K562 (cell line): ENCODE measurements around the gene USHBP1. TPM values are rescaled to one million over a fixed set of nuclear protein-coding genes. Genes with fewer than 3 reads are reported as not detected.

Source experiments
- CHD1 ChIP-seq: fragments of 200-600 bp; sonication (generic); IDR thresholded peaks from one replicate; pipeline ENCODE4 v1.6.1; 2012; ENCODE audit warnings: mild to moderate bottlenecking, moderate library complexity, low read length, inconsistent platforms
- ESRRA ChIP-seq: fragments of 450-650 bp; IDR thresholded peaks from 2 replicates; pipeline ENCODE4 v1.6.1; 2014; ENCODE audit warnings: low read depth, mild to moderate bottlenecking, moderate library complexity, borderline replicate concordance
- HDGF ChIP-seq: fragments of 450-650 bp; IDR thresholded peaks from 2 replicates; pipeline ENCODE4 v1.6.1; 2016
- HMG20A ChIP-seq: fragments of 450-650 bp; formaldehyde crosslinking; conservative IDR thresholded peaks from 2 replicates; pipeline ENCODE4 v1.4.0; 2020; ENCODE audit warnings: mild to moderate bottlenecking, mixed read lengths
- ILF3 ChIP-seq: fragments of 450-650 bp; IDR thresholded peaks from 2 replicates; pipeline ENCODE4 v1.6.1; 2018; ENCODE audit warnings: antibody characterized with exemption, mild to moderate bottlenecking, moderate library complexity, borderline replicate concordance
- MTF1 ChIP-seq: fragments of 250-450 bp; sonication (Bioruptor Pico); IDR thresholded peaks from 2 replicates; pipeline ENCODE4 v1.9.0; 2021; ENCODE audit warnings: moderate library complexity, mild to moderate bottlenecking, inconsistent platforms, borderline replicate concordance
- NFIX ChIP-seq: fragments of 250-450 bp; sonication (Bioruptor Pico); IDR thresholded peaks from 2 replicates; pipeline ENCODE4 v1.4.0; 2020; ENCODE audit warnings: low read depth, mild to moderate bottlenecking, moderate library complexity
- POLR2A ChIP-seq: fragments of 450-650 bp; conservative IDR thresholded peaks from 2 replicates; pipeline ENCODE4 v1.6.1; 2016
- POLR2AphosphoS5 ChIP-seq: IDR thresholded peaks from 2 replicates; pipeline ENCODE4 v1.6.1; 2011; ENCODE audit warnings: mild to moderate bottlenecking, low read depth, low read length, moderate library complexity; ENCODE audit not compliant: control insufficient read depth, insufficient read depth
- RBM25 ChIP-seq: fragments of 200-400 bp; formaldehyde crosslinking; IDR thresholded peaks from 2 replicates; pipeline ENCODE4 v1.6.1; 2018; ENCODE audit warnings: low read length, low read depth, moderate library complexity; ENCODE audit not compliant: severe bottlenecking
- RNF2 ChIP-seq: sonication (generic); IDR thresholded peaks from 2 replicates; pipeline ENCODE4 v1.6.1; 2016
- SMARCA5 ChIP-seq: fragments of 450-650 bp; IDR thresholded peaks from 2 replicates; pipeline ENCODE4 v1.6.1; 2016
- TBL1XR1 ChIP-seq, 2 experiments: IDR thresholded peaks; 2 replicates each; pipeline ENCODE4 v1.6.1; 2012; ENCODE audit warnings: improper control_type of control experiment in 2 of 2, low read length in 2 of 2, mild to moderate bottlenecking in 1 of 2
- polyA plus RNA-seq, 8 experiments: library from polyadenylated mRNA; depleted of rRNA in 4 of 8; stranded (reverse) in 5 of 8; unstranded in 3 of 8; fragments of >200 nt; fragmentation: Nextera tagmentation in 2 of 8; fragmentation: Illumina TruSeq in 1 of 8; extraction: Ambion mirVana in 2 of 8; extraction: Trizol in 1 of 8; gene quantifications; 2 replicates each; pipeline versions ENCODE4 v1.2.1 to v1.2.3, GENCODE V29; 2011 to 2014; ENCODE audit warnings: inconsistent platforms in 1 of 8, missing spikeins in 1 of 8
- total RNA-seq, 7 experiments: library from RNA; depleted of rRNA in 6 of 7; stranded (reverse); fragments of >200 nt in 6 of 7; fragmentation: Illumina TruSeq in 2 of 7; extraction: Trizol in 2 of 7; gene quantifications; 2 replicates each; pipeline versions ENCODE4 v1.2.1 to v1.2.3, GENCODE V29; 2011 to 2021; ENCODE audit warnings: low replicate concordance in 1 of 7
- TF ChIP-seq, protein P1 (sequence below): sonication (generic); formaldehyde crosslinking; IDR thresholded peaks from 2 replicates; pipeline ENCODE4 v1.8.0; 2022; ENCODE audit warnings: mild to moderate bottlenecking, low read depth, missing genetic modification reagents
- TF ChIP-seq, protein P2 (sequence below), 2 experiments: fragments of 150-350 bp in 1 of 2; IDR thresholded peaks; 2 replicates each; pipeline ENCODE4 v1.6.1; 2012 to 2016; ENCODE audit warnings: low read depth in 2 of 2, low read length in 2 of 2, mild to moderate bottlenecking in 1 of 2, moderate library complexity in 1 of 2
- TF ChIP-seq, protein P3 (sequence below): fragments of 250-450 bp; sonication (Bioruptor Pico); IDR thresholded peaks from 2 replicates; pipeline ENCODE4 v1.8.0; 2022; ENCODE audit warnings: moderate library complexity, mild to moderate bottlenecking, inconsistent platforms
- TF ChIP-seq, protein P4 (sequence below): IDR thresholded peaks from 3 replicates; pipeline ENCODE4 v1.6.1; 2011; ENCODE audit warnings: borderline replicate concordance, mild to moderate bottlenecking; ENCODE audit not compliant: insufficient read length, insufficient read depth

USHBP1 gene
- total and polyA plus RNA-seq, 9 of the 15 experiments (the other 6 are each of a cell fraction or from before 2014, with no cell fraction given): 0.03 to 0.10 (median 0.05) TPM; not detected in 5

DNA sequence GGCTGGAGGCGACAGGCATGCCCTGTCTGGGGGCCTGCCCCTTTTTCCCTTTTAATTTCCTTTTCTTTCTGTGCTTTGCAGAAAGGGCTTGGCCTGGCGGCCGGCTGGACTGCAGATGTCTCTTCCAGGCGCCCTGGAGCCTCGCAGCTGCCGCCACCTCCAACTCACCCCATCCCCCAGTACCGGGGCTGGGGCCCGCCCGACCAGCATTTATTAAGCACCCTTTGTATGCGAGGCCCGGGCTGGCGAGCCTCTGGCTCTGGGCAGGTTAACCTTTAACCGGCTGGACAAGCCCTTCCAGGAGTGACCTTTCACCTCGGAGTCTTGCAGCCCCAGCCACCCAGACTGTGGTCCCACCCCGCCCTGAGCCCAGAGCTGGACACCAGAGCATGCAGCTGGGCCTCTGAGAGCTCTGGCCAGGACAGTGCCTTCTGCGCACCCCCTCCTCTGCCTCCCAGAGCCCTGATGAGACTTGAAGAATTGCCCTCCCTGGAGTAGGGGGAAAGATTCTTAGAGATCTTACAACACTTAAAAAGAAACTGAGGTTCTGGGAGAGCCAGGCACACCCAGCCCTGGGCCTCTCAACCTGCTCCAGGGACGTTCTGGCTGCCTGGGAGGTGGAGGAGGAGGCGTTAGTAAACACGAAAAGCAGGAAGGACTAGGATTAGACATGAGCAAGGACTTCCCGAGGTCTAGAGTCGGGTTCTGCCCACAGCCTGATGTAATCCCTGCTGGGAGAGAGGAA is 17.7 kb downstream of the USHBP1 start (continued):
- TF ChIP-seq, protein P1, sequence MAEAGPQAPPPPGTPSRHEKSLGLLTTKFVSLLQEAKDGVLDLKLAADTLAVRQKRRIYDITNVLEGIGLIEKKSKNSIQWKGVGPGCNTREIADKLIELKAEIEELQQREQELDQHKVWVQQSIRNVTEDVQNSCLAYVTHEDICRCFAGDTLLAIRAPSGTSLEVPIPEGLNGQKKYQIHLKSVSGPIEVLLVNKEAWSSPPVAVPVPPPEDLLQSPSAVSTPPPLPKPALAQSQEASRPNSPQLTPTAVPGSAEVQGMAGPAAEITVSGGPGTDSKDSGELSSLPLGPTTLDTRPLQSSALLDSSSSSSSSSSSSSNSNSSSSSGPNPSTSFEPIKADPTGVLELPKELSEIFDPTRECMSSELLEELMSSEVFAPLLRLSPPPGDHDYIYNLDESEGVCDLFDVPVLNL (CRISPR knock-in tag): no peak
- TF ChIP-seq RBM25: peak; percentile 57
- no peak for TF ChIP-seq NFIX (CRISPR knock-in tag)
- TF ChIP-seq RNF2: no peak
- no peak for TF ChIP-seq ILF3
- no peak for TF ChIP-seq TBL1XR1 (IDR thresholded peaks at IDR 0.05; ENCODE audit: low read length in 2 of 2)
- TF ChIP-seq, protein P2, sequence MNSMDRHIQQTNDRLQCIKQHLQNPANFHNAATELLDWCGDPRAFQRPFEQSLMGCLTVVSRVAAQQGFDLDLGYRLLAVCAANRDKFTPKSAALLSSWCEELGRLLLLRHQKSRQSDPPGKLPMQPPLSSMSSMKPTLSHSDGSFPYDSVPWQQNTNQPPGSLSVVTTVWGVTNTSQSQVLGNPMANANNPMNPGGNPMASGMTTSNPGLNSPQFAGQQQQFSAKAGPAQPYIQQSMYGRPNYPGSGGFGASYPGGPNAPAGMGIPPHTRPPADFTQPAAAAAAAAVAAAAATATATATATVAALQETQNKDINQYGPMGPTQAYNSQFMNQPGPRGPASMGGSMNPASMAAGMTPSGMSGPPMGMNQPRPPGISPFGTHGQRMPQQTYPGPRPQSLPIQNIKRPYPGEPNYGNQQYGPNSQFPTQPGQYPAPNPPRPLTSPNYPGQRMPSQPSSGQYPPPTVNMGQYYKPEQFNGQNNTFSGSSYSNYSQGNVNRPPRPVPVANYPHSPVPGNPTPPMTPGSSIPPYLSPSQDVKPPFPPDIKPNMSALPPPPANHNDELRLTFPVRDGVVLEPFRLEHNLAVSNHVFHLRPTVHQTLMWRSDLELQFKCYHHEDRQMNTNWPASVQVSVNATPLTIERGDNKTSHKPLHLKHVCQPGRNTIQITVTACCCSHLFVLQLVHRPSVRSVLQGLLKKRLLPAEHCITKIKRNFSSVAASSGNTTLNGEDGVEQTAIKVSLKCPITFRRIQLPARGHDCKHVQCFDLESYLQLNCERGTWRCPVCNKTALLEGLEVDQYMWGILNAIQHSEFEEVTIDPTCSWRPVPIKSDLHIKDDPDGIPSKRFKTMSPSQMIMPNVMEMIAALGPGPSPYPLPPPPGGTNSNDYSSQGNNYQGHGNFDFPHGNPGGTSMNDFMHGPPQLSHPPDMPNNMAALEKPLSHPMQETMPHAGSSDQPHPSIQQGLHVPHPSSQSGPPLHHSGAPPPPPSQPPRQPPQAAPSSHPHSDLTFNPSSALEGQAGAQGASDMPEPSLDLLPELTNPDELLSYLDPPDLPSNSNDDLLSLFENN (IDR thresholded peaks at IDR 0.05; ENCODE audit: low read depth in 2 of 2, low read length in 2 of 2): no peak
- TF ChIP-seq, protein P3, sequence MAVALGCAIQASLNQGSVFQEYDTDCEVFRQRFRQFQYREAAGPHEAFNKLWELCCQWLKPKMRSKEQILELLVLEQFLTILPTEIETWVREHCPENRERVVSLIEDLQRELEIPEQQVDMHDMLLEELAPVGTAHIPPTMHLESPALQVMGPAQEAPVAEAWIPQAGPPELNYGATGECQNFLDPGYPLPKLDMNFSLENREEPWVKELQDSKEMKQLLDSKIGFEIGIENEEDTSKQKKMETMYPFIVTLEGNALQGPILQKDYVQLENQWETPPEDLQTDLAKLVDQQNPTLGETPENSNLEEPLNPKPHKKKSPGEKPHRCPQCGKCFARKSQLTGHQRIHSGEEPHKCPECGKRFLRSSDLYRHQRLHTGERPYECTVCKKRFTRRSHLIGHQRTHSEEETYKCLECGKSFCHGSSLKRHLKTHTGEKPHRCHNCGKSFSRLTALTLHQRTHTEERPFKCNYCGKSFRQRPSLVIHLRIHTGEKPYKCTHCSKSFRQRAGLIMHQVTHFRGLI: no peak
- TF ChIP-seq, protein P4, sequence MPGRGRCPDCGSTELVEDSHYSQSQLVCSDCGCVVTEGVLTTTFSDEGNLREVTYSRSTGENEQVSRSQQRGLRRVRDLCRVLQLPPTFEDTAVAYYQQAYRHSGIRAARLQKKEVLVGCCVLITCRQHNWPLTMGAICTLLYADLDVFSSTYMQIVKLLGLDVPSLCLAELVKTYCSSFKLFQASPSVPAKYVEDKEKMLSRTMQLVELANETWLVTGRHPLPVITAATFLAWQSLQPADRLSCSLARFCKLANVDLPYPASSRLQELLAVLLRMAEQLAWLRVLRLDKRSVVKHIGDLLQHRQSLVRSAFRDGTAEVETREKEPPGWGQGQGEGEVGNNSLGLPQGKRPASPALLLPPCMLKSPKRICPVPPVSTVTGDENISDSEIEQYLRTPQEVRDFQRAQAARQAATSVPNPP: no peak
- 0 out of 2 replicates have a peak, but pooled peaks have one; percentile 5 for TF ChIP-seq ESRRA
- no peak for TF ChIP-seq MTF1
- no peak for TF ChIP-seq CHD1
- no peak for TF ChIP-seq POLR2AphosphoS5
- peak; percentile 88 for TF ChIP-seq SMARCA5
- TF ChIP-seq HMG20A (CRISPR knock-in tag): no peak
- no peak for TF ChIP-seq POLR2A
- TF ChIP-seq HDGF: peak; percentile 82; the same call in 1 of the 2 replicates
